ENCODE data around the gene IDS. TPM values are rescaled to one million over a fixed set of nuclear protein-coding genes. Genes with fewer than 3 reads are reported as not detected.
"Not testable (repeated sequence)": the region's sequence is repeated elsewhere in the genome, so short reads cannot be mapped to it uniquely, and the experiment has no call there.

The IDS gene
- total RNA-seq, 1 experiment from 2014 or later, result 39.2 TPM

- H3K4me1 ChIP-seq (ENCODE audit: insufficient read depth, low read length); H4K8ac ChIP-seq (replicated peaks; ENCODE audit: insufficient read length, low read depth, low read length); H3K79me1 ChIP-seq (ENCODE audit: insufficient read depth, low read depth, low read length, poor library complexity, severe bottlenecking); H2AFZ ChIP-seq (ENCODE audit: low read length); H2BK20ac ChIP-seq (ENCODE audit: low read depth, low read length, poor library complexity, severe bottlenecking); H2AK5ac ChIP-seq (ENCODE audit: insufficient read length, low read length); H3K4me2 ChIP-seq (ENCODE audit: insufficient read depth, insufficient read length, low read length); H3T11ph ChIP-seq (ENCODE audit: low read length); H3K27me3 Mint-ChIP-seq (ENCODE audit: low read depth); H3K9me3 Mint-ChIP-seq; H3K4me3 Mint-ChIP-seq; H3K18ac ChIP-seq (ENCODE audit: insufficient read length, low read depth, low read length); H3K9me3 ChIP-seq (ENCODE audit: control insufficient read depth, low read depth, low read length); H2BK120ac ChIP-seq (ENCODE audit: low read depth, low read length, poor library complexity, severe bottlenecking); H3K36me3 Mint-ChIP-seq (ENCODE audit: insufficient read depth in 1 of 3, low read depth in 3 of 3); H2BK15ac ChIP-seq (ENCODE audit: low read depth, low read length); H3K23ac ChIP-seq (ENCODE audit: insufficient read length, low read depth, low read length); H3K27ac ChIP-seq (ENCODE audit: insufficient read length, low read depth, low read length); H3K4ac ChIP-seq (ENCODE audit: low read depth, low read length); H2BK12ac ChIP-seq (ENCODE audit: insufficient read length, low read depth, low read length); DNase-seq; H4K91ac ChIP-seq (ENCODE audit: insufficient read length, low read depth, low read length); H3K14ac ChIP-seq (ENCODE audit: insufficient read depth, low read length); H3K56ac ChIP-seq (ENCODE audit: insufficient read length, low read depth, low read length); H4K5ac ChIP-seq (ENCODE audit: insufficient read length, low read depth, low read length); H3K4me1 Mint-ChIP-seq; H3K27me3 ChIP-seq (ENCODE audit: insufficient read depth, low read length); H3K23me2 ChIP-seq (ENCODE audit: insufficient read length, low read depth, low read length, poor library complexity, severe bottlenecking); H3K9ac ChIP-seq (ENCODE audit: extremely low read depth, insufficient read length, low read length); H3K27ac Mint-ChIP-seq; H3K79me2 ChIP-seq (ENCODE audit: insufficient read depth, low read length); H4K20me1 ChIP-seq (ENCODE audit: control insufficient read depth, insufficient read depth, insufficient read length); H2BK5ac ChIP-seq (ENCODE audit: insufficient read length, low read length): not testable (repeated sequence)
- no CpG with 5 or more reads among the region's 4 CpGs for WGBS (ENCODE audit: extremely low coverage, insufficient read length, low lambda C conversion rate)
These were observed 46.3 kb upstream of the IDS start for GRCh38 chrX:149551245-149551938.

DNA sequence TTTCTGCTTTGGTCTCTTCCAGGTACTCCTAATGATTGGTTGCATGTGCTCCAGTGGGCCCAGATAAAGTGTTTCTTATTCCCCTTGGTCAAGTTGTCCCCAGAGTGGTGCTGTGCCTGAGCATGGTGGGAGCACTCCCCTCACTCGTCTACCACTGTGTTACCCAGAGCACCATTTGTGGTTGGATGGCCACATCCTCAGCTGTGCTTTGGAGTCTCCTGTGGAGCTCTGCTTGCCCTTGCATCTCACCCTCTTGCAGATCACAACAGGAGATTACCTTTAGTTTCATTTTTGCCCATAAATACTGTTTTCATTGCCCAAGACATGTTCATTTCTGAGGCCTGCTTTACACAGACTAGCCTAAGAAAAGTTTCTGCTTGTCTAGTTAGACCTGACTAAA, 45.3 kb upstream of the IDS start:
- not testable (repeated sequence) for H3K36me3 Mint-ChIP-seq (ENCODE audit: insufficient read depth in 1 of 3, low read depth in 3 of 3); H2AK5ac ChIP-seq (ENCODE audit: insufficient read length, low read length)

More for the DNA sequence above, 45.3 kb upstream of the IDS start:
- not testable (repeated sequence) for H3K9me3 Mint-ChIP-seq; H3K27ac Mint-ChIP-seq; H3K4me1 ChIP-seq (ENCODE audit: insufficient read depth, low read length); H2BK120ac ChIP-seq (ENCODE audit: low read depth, low read length, poor library complexity, severe bottlenecking); H4K5ac ChIP-seq (ENCODE audit: insufficient read length, low read depth, low read length); H3K9ac ChIP-seq (ENCODE audit: extremely low read depth, insufficient read length, low read length); H3K4ac ChIP-seq (ENCODE audit: low read depth, low read length); H3K79me2 ChIP-seq (ENCODE audit: insufficient read depth, low read length); H4K20me1 ChIP-seq (ENCODE audit: control insufficient read depth, insufficient read depth, insufficient read length); H2AFZ ChIP-seq (ENCODE audit: low read length); H4K91ac ChIP-seq (ENCODE audit: insufficient read length, low read depth, low read length); H2BK12ac ChIP-seq (ENCODE audit: insufficient read length, low read depth, low read length); H3K4me3 Mint-ChIP-seq; H3K27me3 ChIP-seq (ENCODE audit: insufficient read depth, low read length); H3K27ac ChIP-seq (ENCODE audit: insufficient read length, low read depth, low read length); H4K8ac ChIP-seq (replicated peaks; ENCODE audit: insufficient read length, low read depth, low read length); H3K79me1 ChIP-seq (ENCODE audit: insufficient read depth, low read depth, low read length, poor library complexity, severe bottlenecking); H3K23ac ChIP-seq (ENCODE audit: insufficient read length, low read depth, low read length); H3K4me2 ChIP-seq (ENCODE audit: insufficient read depth, insufficient read length, low read length); H3K9me3 ChIP-seq (ENCODE audit: control insufficient read depth, low read depth, low read length); H3K27me3 Mint-ChIP-seq (ENCODE audit: low read depth); H2BK5ac ChIP-seq (ENCODE audit: insufficient read length, low read length); H2BK20ac ChIP-seq (ENCODE audit: low read depth, low read length, poor library complexity, severe bottlenecking); H3K23me2 ChIP-seq (ENCODE audit: insufficient read length, low read depth, low read length, poor library complexity, severe bottlenecking); DNase-seq; H3K56ac ChIP-seq (ENCODE audit: insufficient read length, low read depth, low read length); H2BK15ac ChIP-seq (ENCODE audit: low read depth, low read length); H3K18ac ChIP-seq (ENCODE audit: insufficient read length, low read depth, low read length); H3T11ph ChIP-seq (ENCODE audit: low read length); H3K4me1 Mint-ChIP-seq; H3K14ac ChIP-seq (ENCODE audit: insufficient read depth, low read length)
- no CpG with 5 or more reads among the region's 1 CpG for WGBS (ENCODE audit: extremely low coverage, insufficient read length, low lambda C conversion rate)
